Fibroblast of lung (primary cell): ENCODE measurements around the gene PCBP3. TPM values are rescaled to one million over a fixed set of nuclear protein-coding genes. Genes with fewer than 3 reads are reported as not detected.

Experiments
- DNase-seq, 2 donors: peaks; one replicate each; pipeline versions ENCODE4 v3.0.0 to v3.0.0-alpha.2; 2010; ENCODE audit warnings: low read depth in 2 of 2
- H2AFZ ChIP-seq: 2 replicates; pipeline ENCODE4 v1.5.1; 2012; ENCODE audit warnings: low read length, control low read depth, inconsistent platforms
- H3K27ac ChIP-seq: 2 replicates; pipeline ENCODE4 v1.5.1; 2011; ENCODE audit warnings: low read length, control low read depth; ENCODE audit not compliant: insufficient read depth
- H3K27me3 ChIP-seq: 2 replicates; pipeline ENCODE4 v1.5.1; 2011; ENCODE audit warnings: mild to moderate bottlenecking, low read length; ENCODE audit not compliant: control insufficient read depth, insufficient read depth
- H3K36me3 ChIP-seq: 2 replicates; pipeline ENCODE4 v1.5.1; 2011; ENCODE audit warnings: low read length; ENCODE audit not compliant: control insufficient read depth, insufficient read depth
- H3K4me1 ChIP-seq: 2 replicates; pipeline ENCODE4 v1.5.1; 2011; ENCODE audit warnings: low read length; ENCODE audit not compliant: control insufficient read depth, insufficient read depth; ENCODE audit errors: extremely low read depth
- H3K4me2 ChIP-seq: 2 replicates; pipeline ENCODE4 v1.5.1; 2011; ENCODE audit warnings: low read length, control low read depth; ENCODE audit not compliant: insufficient read depth; ENCODE audit errors: extremely low read depth
- H3K4me3 ChIP-seq, 4 experiments: fragments of 200-600 bp in 1 of 4; sonication (generic) in 1 of 4; replicated peaks in 1 of 4; 2 replicates each; pipeline ENCODE4 v1.5.1; 2011 to 2016; ENCODE audit warnings: low read length in 4 of 4, low read depth in 3 of 4, mild to moderate bottlenecking in 3 of 4, control low read depth in 2 of 4, inconsistent platforms in 1 of 4, mixed read lengths in 1 of 4; ENCODE audit not compliant: insufficient read depth in 1 of 4; ENCODE audit errors: control extremely low read depth in 1 of 4
- H3K79me2 ChIP-seq: 2 replicates; pipeline ENCODE4 v1.5.1; 2012; ENCODE audit warnings: mild to moderate bottlenecking, low read length, inconsistent platforms; ENCODE audit not compliant: control insufficient read depth, insufficient read depth
- H3K9ac ChIP-seq: 2 replicates; pipeline ENCODE4 v1.5.1; 2011; ENCODE audit warnings: mild to moderate bottlenecking, low read length, control low read depth; ENCODE audit not compliant: insufficient read depth
- H3K9me3 ChIP-seq: 2 replicates; pipeline ENCODE4 v1.5.1; 2012; ENCODE audit warnings: low read depth, low read length; ENCODE audit not compliant: control insufficient read depth, insufficient read depth
- H4K20me1 ChIP-seq: 2 replicates; pipeline ENCODE4 v1.5.1; 2011; ENCODE audit warnings: low read length; ENCODE audit not compliant: control insufficient read depth, insufficient read depth; ENCODE audit errors: extremely low read depth
- CTCF ChIP-seq, 2 donors: IDR thresholded peaks in 1 of 2; conservative IDR thresholded peaks in 1 of 2; 1 replicate in 1 of 2; 2 replicates in 1 of 2; pipeline ENCODE4 v1.5.1; 2011 to 2012; ENCODE audit warnings: low read length in 2 of 2, control low read depth in 1 of 2, inconsistent platforms in 1 of 2, low read depth in 1 of 2, mild to moderate bottlenecking in 1 of 2
- EZH2 ChIP-seq: IDR thresholded peaks from 2 replicates; pipeline ENCODE4 v1.5.1; 2012; ENCODE audit warnings: low read length, control low read depth, mild to moderate bottlenecking; ENCODE audit errors: missing control alignments
- polyA plus RNA-seq, 2 donors: library from polyadenylated mRNA; depleted of rRNA in 1 of 2; stranded (reverse) in 1 of 2; unstranded in 1 of 2; fragments of >200 nt; gene quantifications; 2 replicates each; pipeline ENCODE4 v1.2.1, GENCODE V29; 2011 to 2012; ENCODE audit warnings: missing spikeins in 1 of 2
- total RNA-seq: library from RNA; depleted of rRNA; stranded (reverse); fragments of >200 nt; gene quantifications from 2 replicates; pipeline ENCODE4 v1.2.1, GENCODE V29; 2014

The PCBP3 gene
- total and polyA plus RNA-seq, 2 donors (not counting 1 experiment from before 2014, with no cell fraction given), result 0.51 to 1.7 TPM

DNA sequence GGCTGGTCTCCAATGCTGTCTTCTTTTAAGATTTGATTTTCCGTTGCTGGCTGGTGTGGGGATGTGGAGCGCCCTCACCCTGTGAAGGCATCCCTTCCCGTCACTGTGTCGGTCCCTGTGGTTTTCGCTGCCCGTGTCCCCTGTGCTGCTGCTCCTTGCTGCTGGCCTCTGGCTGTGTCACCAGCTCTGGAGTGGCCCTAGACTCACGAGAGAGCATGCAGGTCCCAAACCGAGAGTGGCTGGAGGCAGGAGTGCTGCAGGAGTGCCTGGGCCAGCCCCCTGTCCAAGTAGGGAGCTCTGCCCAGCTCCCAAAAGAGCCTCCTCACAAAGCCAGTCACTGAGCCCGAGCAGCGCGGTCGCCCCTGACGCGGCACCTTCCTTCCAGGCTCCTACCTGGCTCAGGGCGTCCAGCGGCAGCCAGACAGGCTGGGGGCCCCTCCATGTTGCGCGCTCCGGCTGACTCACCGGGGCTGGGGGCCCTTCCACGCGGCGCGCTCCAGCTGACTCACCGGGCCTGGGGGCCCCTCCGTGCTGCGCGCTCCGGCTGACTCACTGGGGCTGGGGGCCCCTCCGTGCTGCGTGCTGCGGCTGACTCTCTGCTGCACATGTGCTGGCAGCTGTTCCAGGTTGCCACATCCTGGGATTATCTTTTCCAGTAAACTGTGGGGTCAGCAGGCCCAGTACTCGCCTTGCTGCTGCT, 231.3 kb downstream of the PCBP3 start:
- H3K79me2 ChIP-seq, result no peaks in the 10 kb centered on the region
- H3K4me3 ChIP-seq, result peak overlapping the region in 1 of 4 experiments; percentile 39
- no peaks in the 10 kb centered on the region for H3K9me3 ChIP-seq
- H4K20me1 ChIP-seq, result no peaks in the 10 kb centered on the region
- H2AFZ ChIP-seq, result no peak overlapping the region
- peak overlapping the region; percentile 7 for H3K9ac ChIP-seq
- H3K4me2 ChIP-seq, result no peak overlapping the region
- peaks cover 6% of the 10 kb centered on the region for H3K4me1 ChIP-seq
- TF ChIP-seq CTCF (conservative IDR thresholded peaks at IDR 0.05 in 1 of 2, IDR thresholded peaks at IDR 0.05 in 1 of 2; ENCODE audit: low read depth in 1 of 2, low read length in 2 of 2) (no peak), EZH2 (no peak)
- H3K27me3 ChIP-seq, result peaks cover 3% of the 10 kb centered on the region
- H3K27ac ChIP-seq, result peak overlapping the region; percentile 74
- DNase-seq, result peak; percentile 96 to 99
- no peaks in the 10 kb centered on the region for H3K36me3 ChIP-seq

DNA sequence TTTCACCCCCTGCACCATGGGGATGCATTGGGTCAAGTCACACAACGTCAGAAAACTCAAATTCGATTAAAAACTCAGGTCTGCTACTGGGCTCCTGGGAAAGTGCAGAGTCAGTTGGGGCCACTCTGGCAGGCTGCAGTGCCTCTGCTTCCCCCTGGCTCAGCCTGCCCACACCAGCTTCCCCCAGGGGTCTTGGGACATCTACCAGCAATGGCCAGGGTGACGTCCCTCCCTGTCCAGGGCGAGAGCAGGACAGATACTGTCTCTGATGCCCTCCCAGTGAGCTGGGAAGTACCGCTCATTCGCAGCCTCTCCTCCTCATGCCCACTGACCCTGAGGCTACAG, 231.9 kb downstream of the PCBP3 start:
- Histone ChIP-seq H3K4me3 (no peak overlapping the region), H3K4me1 (peaks cover 6% of the 10 kb centered on the region), H2AFZ (no peak overlapping the region), H3K4me2 (no peak overlapping the region), H3K27me3 (peaks cover 3% of the 10 kb centered on the region), H3K36me3 (no peaks in the 10 kb centered on the region), H4K20me1 (no peaks in the 10 kb centered on the region), H3K79me2 (no peaks in the 10 kb centered on the region), H3K9ac (peak overlapping the region; percentile 50), H3K27ac (peak overlapping the region; percentile 93), H3K9me3 (no peaks in the 10 kb centered on the region)
- no peak for TF ChIP-seq EZH2
- TF ChIP-seq CTCF (conservative IDR thresholded peaks at IDR 0.05 in 1 of 2, IDR thresholded peaks at IDR 0.05 in 1 of 2; ENCODE audit: low read depth in 1 of 2, low read length in 2 of 2), result no peak
- DNase-seq, result no peak

GRCh38 chr21:45875881-45876280, 232.4 kb downstream of the PCBP3 start:
- Histone ChIP-seq H3K79me2 (no peaks in the 10 kb centered on the region), H3K9me3 (no peaks in the 10 kb centered on the region), H3K36me3 (no peaks in the 10 kb centered on the region), H3K4me3 (no peak overlapping the region), H3K27ac (peak overlapping the region; percentile 93), H2AFZ (no peak overlapping the region), H4K20me1 (no peaks in the 10 kb centered on the region), H3K4me1 (peaks cover 6% of the 10 kb centered on the region), H3K4me2 (no peak overlapping the region), H3K27me3 (peaks cover 3% of the 10 kb centered on the region), H3K9ac (no peak overlapping the region)
- DNase-seq, result no peak
- TF ChIP-seq CTCF (conservative IDR thresholded peaks at IDR 0.05 in 1 of 2, IDR thresholded peaks at IDR 0.05 in 1 of 2; ENCODE audit: low read depth in 1 of 2, low read length in 2 of 2), result no peak
- TF ChIP-seq EZH2, result no peak
